Measurements from ENCODE around the gene TAF11L9. TPM values are rescaled to one million over a fixed set of nuclear protein-coding genes. Genes with fewer than 3 reads are reported as not detected.
"Not testable (repeated sequence)": the region's sequence is repeated elsewhere in the genome, so short reads cannot be mapped to it uniquely, and the experiment has no call there.

TAF11L9 gene
- total RNA-seq = not detected
- long read RNA-seq = 0 reads

- DNase-seq; ATAC-seq; intact Hi-C loops (cut with micrococcal nuclease): not testable (repeated sequence)
Observed at GRCh38 chr5:17594255-17594654, at the start of gene TAF11L9. TAF11L9 (minus strand) TSS chr5:17594394.

- intact Hi-C loops (cut with micrococcal nuclease) = no loop called here
- no peak for ATAC-seq
- no peak for DNase-seq
Observed at GRCh38 chr5:17634160-17634559, 40.0 kb upstream of the TAF11L9 start, which contains the start of gene TAF11L14. TAF11L14 (plus strand) TSS chr5:17634460.

- intact Hi-C loops (cut with micrococcal nuclease) = not testable (repeated sequence)
Observed at GRCh38 chr5:17631788-17632187, 37.6 kb upstream of the TAF11L9 start, which contains the start of gene TAF11L13. TAF11L13 (plus strand) TSS chr5:17632088.

GRCh38 chr5:17625686-17626085 lies 31.5 kb upstream of the TAF11L9 start:
- ATAC-seq (no peak), DNase-seq (no peak)
- intact Hi-C loops (cut with micrococcal nuclease) = no loop called here

More at GRCh38 chr5:17631788-17632187, 37.6 kb upstream of the TAF11L9 start, which contains the start of gene TAF11L13:
- not testable (repeated sequence) for DNase-seq, ATAC-seq

- intact Hi-C loops (cut with micrococcal nuclease) = no loop called here
- DNase-seq (no peak), ATAC-seq (no peak)
Observed at GRCh38 chr5:17620627-17621026, 26.4 kb upstream of the TAF11L9 start.

GRCh38 chr5:17619354-17619753 lies 25.2 kb upstream of the TAF11L9 start:
- intact Hi-C loops (cut with micrococcal nuclease) = no loop called here
- no peak for ATAC-seq

GRCh38 chr5:17614872-17615605 lies 20.8 kb upstream of the TAF11L9 start:
- DNase-seq = no peak
- intact Hi-C loops (cut with micrococcal nuclease) = no loop called here
- no peak for ATAC-seq

More at GRCh38 chr5:17619354-17619753, 25.2 kb upstream of the TAF11L9 start:
- DNase-seq = no peak

- ATAC-seq; intact Hi-C loops (cut with micrococcal nuclease): not testable (repeated sequence)
Observed at GRCh38 chr5:17610092-17610491, 15.9 kb upstream of the TAF11L9 start, which contains the start of gene TAF11L12. TAF11L12 (plus strand) TSS chr5:17610392.

GRCh38 chr5:17607461-17607860 lies 13.3 kb upstream of the TAF11L9 start:
- ATAC-seq; intact Hi-C loops (cut with micrococcal nuclease); DNase-seq: not testable (repeated sequence)

More at GRCh38 chr5:17610092-17610491, 15.9 kb upstream of the TAF11L9 start, which contains the start of gene TAF11L12:
- DNase-seq = not testable (repeated sequence)

- ATAC-seq = no peak
- no peak for DNase-seq
- intact Hi-C loops (cut with micrococcal nuclease) = no loop called here
Observed at GRCh38 chr5:17604951-17605350, 10.8 kb upstream of the TAF11L9 start.

- intact Hi-C loops (cut with micrococcal nuclease); DNase-seq; ATAC-seq: not testable (repeated sequence)
Observed at GRCh38 chr5:17603880-17604279, 9.7 kb upstream of the TAF11L9 start, which contains the start of gene TAF11L11. TAF11L11 (plus strand) TSS chr5:17604183.

GRCh38 chr5:17597728-17598127 lies 3.5 kb upstream of the TAF11L9 start, which contains the start of gene TAF11L10:
TAF11L10 (minus strand) TSS chr5:17597828.
- intact Hi-C loops (cut with micrococcal nuclease); DNase-seq; ATAC-seq: not testable (repeated sequence)

GRCh38 chr5:17590860-17591259 lies 3.3 kb downstream of the TAF11L9 start, which contains the start of gene TAF11L8:
TAF11L8 (minus strand) TSS chr5:17590960.
- DNase-seq; intact Hi-C loops (cut with micrococcal nuclease); ATAC-seq: not testable (repeated sequence)

- DNase-seq; intact Hi-C loops (cut with micrococcal nuclease); ATAC-seq: not testable (repeated sequence)
Observed at GRCh38 chr5:17585658-17586057, 8.5 kb downstream of the TAF11L9 start, which contains the start of gene TAF11L7. TAF11L7 (minus strand) TSS chr5:17585758.

Other genes with a start within 250 kb of the TAF11L9 start
- not detected for gene TAF11L2, start 96.2 kb downstream of the TAF11L9 start, total RNA-seq
- not detected for gene TAF11L3, start 76.0 kb downstream of the TAF11L9 start, total RNA-seq
- not detected for gene TAF11L4, start 72.6 kb downstream of the TAF11L9 start, total RNA-seq
- not detected for gene TAF11L5, start 69.2 kb downstream of the TAF11L9 start, total RNA-seq
- gene TAF11L6, start 65.7 kb downstream of the TAF11L9 start, total RNA-seq = not detected
- gene TAF11L7, start 8.6 kb downstream of the TAF11L9 start, total RNA-seq = not detected
- not detected for gene TAF11L8, start 3.4 kb downstream of the TAF11L9 start, total RNA-seq
- gene TAF11L10, start 3.4 kb upstream of the TAF11L9 start, total RNA-seq = not detected
- not detected for gene TAF11L11, start 9.8 kb upstream of the TAF11L9 start, total RNA-seq
- not detected for gene TAF11L12, start 16.0 kb upstream of the TAF11L9 start, total RNA-seq
- not detected for gene TAF11L13, start 37.7 kb upstream of the TAF11L9 start, total RNA-seq
- gene TAF11L14, start 40.1 kb upstream of the TAF11L9 start, total RNA-seq = not detected

All from left ventricle myocardium superior (tissue), 1 donor.